PC-9 (cell line): ENCODE results near the gene BMP5. TPM values are rescaled to one million over a fixed set of nuclear protein-coding genes. Genes with fewer than 3 reads are reported as not detected.

ENCODE experiments used
- BruUV-seq: library from RNA; stranded (reverse); fragments of 400-500 nt; replicated peaks from 2 replicates; lab custom pipeline; 2021; lab: Mats Ljungman, UMichigan
- CTCF ChIA-PET: fragments of 300-600 bp; sonication (Branson Sonifier 250); formaldehyde crosslinking; loops from one replicate; lab custom pipeline; 2022; ENCODE audit warnings: antibody characterized with exemption; lab: Charles Lee
- POLR2A ChIA-PET: fragments of 300-600 bp; sonication (Branson Sonifier 250); formaldehyde crosslinking; loops from one replicate; lab custom pipeline; 2022; ENCODE audit warnings: antibody characterized with exemption; ENCODE audit not compliant: unreplicated experiment; lab: Charles Lee
- DNase-seq, 2 experiments: peaks; one replicate each; pipeline versions ENCODE4 v3.0.0 to v3.0.0-alpha.2; 2015 to 2022; ENCODE audit warnings: mixed read lengths in 1 of 2
- H2AFZ ChIP-seq: fragments of 200-600 bp; sonication (generic); 2 replicates; pipeline ENCODE4 v1.8.1; 2017; ENCODE audit warnings: antibody characterized with exemption
- H3F3A ChIP-seq: fragments of 200-600 bp; sonication (generic); 2 replicates; pipeline ENCODE4 v1.8.1; 2017; ENCODE audit warnings: antibody characterized with exemption, mild to moderate bottlenecking, low read depth; ENCODE audit not compliant: insufficient read depth
- H3K27ac ChIP-seq: fragments of 200-600 bp; sonication (generic); 2 replicates; pipeline ENCODE4 v1.6.1; 2016; ENCODE audit warnings: mixed run types
- H3K27me3 ChIP-seq: fragments of 200-600 bp; sonication (generic); 2 replicates; pipeline ENCODE4 v1.6.1; 2016; ENCODE audit warnings: low read depth, mixed run types; ENCODE audit not compliant: insufficient read depth
- H3K36me3 ChIP-seq: fragments of 200-600 bp; sonication (generic); 2 replicates; pipeline ENCODE4 v1.6.1; 2016; ENCODE audit warnings: low read depth, mixed run types
- H3K4me1 ChIP-seq: fragments of 200-600 bp; sonication (generic); replicated peaks from 2 replicates; pipeline ENCODE4 v1.6.1; 2016; ENCODE audit warnings: mixed run types; ENCODE audit not compliant: insufficient read depth
- H3K4me2 ChIP-seq: fragments of 200-600 bp; sonication (generic); 2 replicates; pipeline ENCODE4 v1.6.1; 2017; ENCODE audit warnings: mixed run types
- H3K4me3 ChIP-seq: fragments of 200-600 bp; sonication (generic); 2 replicates; pipeline ENCODE4 v1.6.1; 2016; ENCODE audit warnings: mixed run types
- H3K79me2 ChIP-seq: fragments of 200-600 bp; sonication (generic); 2 replicates; pipeline ENCODE4 v1.6.1; 2017; ENCODE audit warnings: low read depth, mixed run types
- H3K9me2 ChIP-seq: fragments of 200-600 bp; sonication (generic); 2 replicates; pipeline ENCODE4 v1.8.1; 2017; ENCODE audit warnings: mild to moderate bottlenecking; ENCODE audit not compliant: insufficient read depth
- H3K9me3 ChIP-seq: fragments of 200-600 bp; sonication (generic); 2 replicates; pipeline ENCODE4 v1.8.1; 2016; ENCODE audit warnings: low read depth; ENCODE audit not compliant: insufficient read depth
- H4K20me1 ChIP-seq: fragments of 200-600 bp; sonication (generic); 2 replicates; pipeline ENCODE4 v1.8.1; 2017; ENCODE audit not compliant: insufficient read depth
- EZH2 ChIP-seq: fragments of 200-600 bp; sonication (generic); IDR thresholded peaks from 2 replicates; pipeline ENCODE4 v1.8.0; 2017; ENCODE audit warnings: antibody characterized with exemption, low read depth
- intact Hi-C: fragments of 100-400 bp; cut with micrococcal nuclease; formaldehyde crosslinking; loops from one replicate; pipeline ENCODE4 v1.10.0; 2022; ENCODE audit not compliant: unreplicated experiment
- total RNA-seq: library from RNA; stranded (reverse); gene quantifications from 2 replicates; pipeline ENCODE4 v1.2.3, GENCODE V29; 2021
- TF ChIP-seq, protein P1 (sequence below): fragments of 200-600 bp; sonication (generic); conservative IDR thresholded peaks from 2 replicates; pipeline ENCODE4 v1.6.1; 2017; ENCODE audit warnings: mixed run types, antibody characterized with exemption, mild to moderate bottlenecking, moderate library complexity

Gene BMP5
- total RNA-seq, 1 experiment from 2014 or later = 0.20 TPM

DNA sequence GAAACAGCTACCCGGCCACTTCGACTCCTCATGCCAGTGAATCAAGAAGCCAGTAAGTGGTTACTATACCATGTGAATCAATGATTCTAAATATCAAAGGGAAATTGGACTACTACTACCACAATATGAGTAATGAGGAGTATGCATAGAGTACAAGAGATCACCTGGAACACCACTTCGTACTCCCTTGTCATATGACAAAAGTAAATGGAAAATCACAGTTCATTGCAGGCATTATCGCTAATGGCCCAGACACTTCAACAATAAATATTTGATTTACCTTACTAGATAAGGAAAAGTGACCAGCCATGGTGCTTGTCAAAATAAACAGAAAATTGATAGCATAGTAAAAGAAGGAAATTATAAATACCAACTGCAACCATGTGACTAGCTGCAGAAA lies 73.1 kb downstream of the BMP5 start:
- TF ChIP-seq, protein P1, sequence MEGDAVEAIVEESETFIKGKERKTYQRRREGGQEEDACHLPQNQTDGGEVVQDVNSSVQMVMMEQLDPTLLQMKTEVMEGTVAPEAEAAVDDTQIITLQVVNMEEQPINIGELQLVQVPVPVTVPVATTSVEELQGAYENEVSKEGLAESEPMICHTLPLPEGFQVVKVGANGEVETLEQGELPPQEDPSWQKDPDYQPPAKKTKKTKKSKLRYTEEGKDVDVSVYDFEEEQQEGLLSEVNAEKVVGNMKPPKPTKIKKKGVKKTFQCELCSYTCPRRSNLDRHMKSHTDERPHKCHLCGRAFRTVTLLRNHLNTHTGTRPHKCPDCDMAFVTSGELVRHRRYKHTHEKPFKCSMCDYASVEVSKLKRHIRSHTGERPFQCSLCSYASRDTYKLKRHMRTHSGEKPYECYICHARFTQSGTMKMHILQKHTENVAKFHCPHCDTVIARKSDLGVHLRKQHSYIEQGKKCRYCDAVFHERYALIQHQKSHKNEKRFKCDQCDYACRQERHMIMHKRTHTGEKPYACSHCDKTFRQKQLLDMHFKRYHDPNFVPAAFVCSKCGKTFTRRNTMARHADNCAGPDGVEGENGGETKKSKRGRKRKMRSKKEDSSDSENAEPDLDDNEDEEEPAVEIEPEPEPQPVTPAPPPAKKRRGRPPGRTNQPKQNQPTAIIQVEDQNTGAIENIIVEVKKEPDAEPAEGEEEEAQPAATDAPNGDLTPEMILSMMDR = no peak
- no peak for TF ChIP-seq EZH2
- H3F3A ChIP-seq = no peaks in the 10 kb centered on the region
- no peaks in the 10 kb centered on the region for H3K4me1 ChIP-seq
- H3K27me3 ChIP-seq = no peaks in the 10 kb centered on the region
- H3K4me2 ChIP-seq = no peak overlapping the region
- no peaks in the 10 kb centered on the region for H3K9me2 ChIP-seq
- intact Hi-C loops = no loop called here
- no TSS peak for BruUV-seq
- no peak overlapping the region for H2AFZ ChIP-seq
- no peaks in the 10 kb centered on the region for H4K20me1 ChIP-seq
- H3K4me3 ChIP-seq = no peak overlapping the region
- no peaks in the 10 kb centered on the region; the same call in 1 of the 2 replicates for H3K9me3 ChIP-seq
- CTCF ChIA-PET = no interaction called here
- H3K27ac ChIP-seq = no peak overlapping the region
- H3K36me3 ChIP-seq = no peaks in the 10 kb centered on the region
- no peak for DNase-seq
- POLR2A ChIA-PET = no interaction called here
- no peaks in the 10 kb centered on the region for H3K79me2 ChIP-seq

GRCh38 chr6:55798571-55798970 lies 76.8 kb downstream of the BMP5 start:
- ChIA-PET POLR2A (no interaction called here), CTCF (no interaction called here)
- no peaks in the 10 kb centered on the region for H3K9me2 ChIP-seq
- H3K4me2 ChIP-seq = no peak overlapping the region
- H3K4me1 ChIP-seq = no peaks in the 10 kb centered on the region
- TF ChIP-seq, protein P1 = no peak
- TF ChIP-seq EZH2 = no peak
- no peaks in the 10 kb centered on the region for H3K9me3 ChIP-seq
- H2AFZ ChIP-seq = no peak overlapping the region
- no peaks in the 10 kb centered on the region for H3K27me3 ChIP-seq
- H3K4me3 ChIP-seq = no peak overlapping the region
- H3F3A ChIP-seq = no peaks in the 10 kb centered on the region
- H4K20me1 ChIP-seq = no peaks in the 10 kb centered on the region
- H3K36me3 ChIP-seq = no peaks in the 10 kb centered on the region
- BruUV-seq = no TSS peak
- no peak overlapping the region for H3K27ac ChIP-seq
- no peaks in the 10 kb centered on the region for H3K79me2 ChIP-seq
- no peak for DNase-seq
- intact Hi-C loops = no loop called here

- BruUV-seq = no TSS peak
- no peaks in the 10 kb centered on the region for H4K20me1 ChIP-seq
- no peak overlapping the region for H2AFZ ChIP-seq
- H3K27ac ChIP-seq = no peak overlapping the region
- no peak overlapping the region for H3K4me3 ChIP-seq
- no peak overlapping the region for H3K4me2 ChIP-seq
- H3K36me3 ChIP-seq = no peaks in the 10 kb centered on the region
- no peak for DNase-seq
- no peaks in the 10 kb centered on the region for H3K27me3 ChIP-seq
- H3K4me1 ChIP-seq = no peaks in the 10 kb centered on the region
- ChIA-PET CTCF (no interaction called here), POLR2A (no interaction called here)
- intact Hi-C loops = no loop called here
- H3K79me2 ChIP-seq = no peaks in the 10 kb centered on the region
- H3F3A ChIP-seq = no peaks in the 10 kb centered on the region
- no peaks in the 10 kb centered on the region; the same call in 1 of the 2 replicates for H3K9me2 ChIP-seq
- TF ChIP-seq, protein P1 = no peak
- TF ChIP-seq EZH2 = no peak
- H3K9me3 ChIP-seq = no peaks in the 10 kb centered on the region
These were observed 81.1 kb downstream of the BMP5 start for GRCh38 chr6:55794136-55794812.
